ENCODE data around the gene TMEM245.
"Not testable (repeated sequence)": the region's sequence is repeated elsewhere in the genome, so short reads cannot be mapped to it uniquely, and the experiment has no call there.

The TMEM245 gene

DNA sequence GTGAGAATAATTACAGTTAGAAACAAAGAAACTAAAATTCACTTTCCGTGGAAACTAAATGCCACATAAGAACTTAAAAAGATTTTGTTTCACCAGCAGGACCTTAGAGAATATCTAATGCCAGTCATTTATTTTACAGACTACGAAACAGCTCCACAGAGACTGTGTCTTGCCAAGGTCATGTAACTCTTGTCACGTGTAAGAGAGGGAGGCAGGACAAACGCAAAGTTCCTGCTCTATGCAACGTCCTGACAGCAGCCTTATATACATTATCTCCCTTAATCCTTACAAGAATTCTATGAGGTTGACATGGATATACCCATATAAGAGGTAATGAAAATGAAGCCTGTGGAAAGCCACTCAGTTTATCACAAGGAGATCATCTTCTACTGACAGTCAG lies 145.9 kb downstream of the TMEM245 start:
- DNase-seq: no peak

DNA sequence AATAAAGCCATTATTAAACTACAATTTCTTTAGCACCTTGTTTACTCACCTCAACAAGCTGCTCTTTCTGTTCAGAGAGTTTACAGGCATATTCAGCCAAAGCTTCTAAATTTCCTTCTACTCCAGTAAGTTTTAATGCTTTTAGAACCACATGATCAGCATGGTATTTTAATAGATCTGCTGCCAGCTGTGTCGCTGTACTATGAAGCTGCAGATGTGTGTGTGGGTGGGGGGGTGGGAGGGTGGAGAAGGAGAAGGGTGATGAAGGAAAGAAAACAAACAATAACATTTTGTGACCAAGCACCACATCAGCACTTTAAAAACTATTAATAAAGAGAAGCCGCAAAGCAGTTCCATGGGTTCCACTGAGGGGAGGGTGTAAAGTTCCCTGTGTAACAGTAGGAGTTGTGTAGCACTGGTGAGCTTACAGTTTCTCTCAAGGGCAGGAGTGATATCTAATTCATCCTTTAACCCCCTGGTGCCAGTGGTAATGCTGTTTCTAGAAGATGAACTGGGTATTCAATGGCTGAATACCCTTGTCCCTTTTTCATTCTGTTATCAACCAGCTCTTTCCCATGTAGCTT lies 147.0 kb downstream of the TMEM245 start:
- no peak for DNase-seq

DNA sequence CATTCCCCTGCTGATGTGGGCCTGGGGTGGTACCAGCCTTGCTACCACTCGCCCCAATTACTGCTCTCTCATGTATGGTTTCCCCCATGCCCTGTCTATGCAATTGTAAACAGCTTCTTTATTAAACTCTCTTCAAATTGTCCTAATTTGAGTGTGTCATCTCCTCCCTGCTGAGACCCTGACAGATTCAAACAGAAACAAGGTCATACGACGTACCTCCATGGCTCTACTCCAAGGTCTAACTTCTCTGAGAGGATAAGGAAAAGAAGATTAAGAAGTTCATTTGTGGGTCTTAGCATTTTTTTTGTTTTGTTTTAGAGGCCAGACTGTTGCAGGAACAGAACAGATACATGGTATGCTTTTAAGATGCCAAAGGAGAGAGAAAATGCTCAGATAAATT lies 147.6 kb downstream of the TMEM245 start:
- no peak for DNase-seq

DNA sequence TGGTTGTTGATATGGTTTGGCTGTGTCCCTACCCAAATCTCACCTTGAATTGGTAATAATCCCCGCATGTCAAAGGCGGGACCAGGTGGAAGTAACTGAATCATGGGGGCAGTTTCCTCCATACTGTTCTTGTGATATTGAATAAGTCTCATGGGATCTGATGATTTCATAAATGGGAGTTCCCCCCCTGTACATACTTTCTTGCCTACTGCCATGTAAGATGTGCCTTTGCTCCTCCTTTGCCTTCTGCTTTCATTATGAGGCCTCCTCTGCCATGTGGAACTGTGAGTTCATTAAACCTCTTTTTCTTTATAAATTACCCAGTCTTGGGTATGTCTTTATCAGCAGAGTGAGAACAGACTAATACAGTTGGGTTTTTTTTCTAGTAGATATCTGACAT lies 148.4 kb downstream of the TMEM245 start:
- not testable (repeated sequence) for DNase-seq

DNA sequence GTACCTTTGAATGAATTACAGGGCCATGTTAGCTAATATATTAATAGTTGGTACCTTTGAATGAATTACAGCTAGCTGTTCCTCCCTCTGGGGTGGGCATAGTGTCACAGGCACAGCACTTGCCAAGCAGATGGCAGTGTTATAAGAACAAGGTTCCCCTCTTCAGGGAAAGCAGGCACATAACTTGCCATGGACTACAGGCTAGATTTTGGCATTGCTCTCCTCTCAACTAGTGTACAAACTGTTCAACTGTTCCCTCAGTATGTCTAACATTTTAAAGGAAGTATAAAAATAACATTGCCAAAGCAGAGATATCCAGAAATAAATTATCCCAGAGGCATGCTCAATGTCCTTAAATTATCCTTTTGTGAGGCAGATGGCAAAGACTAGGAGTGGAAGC lies 151.8 kb downstream of the TMEM245 start:
- no peak for DNase-seq
